ENCODE results near the gene CAMKK2. TPM values are rescaled to one million over a fixed set of nuclear protein-coding genes. Genes with fewer than 3 reads are reported as not detected.

CAMKK2 gene
- total and polyA plus RNA-seq, 4 donors = 10.5 to 26.0 (median 20.5) TPM

DNA sequence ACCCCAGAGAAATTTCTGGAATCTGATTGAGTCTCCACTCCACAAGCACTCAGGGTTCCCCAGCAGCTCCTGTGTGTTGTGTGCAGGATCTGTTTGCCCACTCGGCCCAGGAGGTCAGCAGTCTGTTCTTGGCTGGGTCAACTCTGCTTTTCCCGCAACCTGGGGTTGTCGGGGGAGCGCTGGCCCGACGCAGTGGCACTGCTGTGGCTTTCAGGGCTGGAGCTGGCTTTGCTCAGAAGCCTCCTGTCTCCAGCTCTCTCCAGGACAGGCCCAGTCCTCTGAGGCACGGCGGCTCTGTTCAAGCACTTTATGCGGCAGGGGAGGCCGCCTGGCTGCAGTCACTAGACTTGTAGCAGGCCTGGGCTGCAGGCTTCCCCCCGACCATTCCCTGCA, 62.9 kb downstream of the CAMKK2 start:
- no peak overlapping the region for H3K27ac ChIP-seq (ENCODE audit: low read depth in 1 of 2, low read length in 2 of 2)
- no peak overlapping the region for H3K4me3 ChIP-seq (ENCODE audit: low read depth in 1 of 3, low read length in 3 of 3)
- H3K36me3 ChIP-seq (ENCODE audit: control insufficient read depth in 4 of 4, insufficient read depth in 3 of 4, low read depth in 1 of 4, low read length in 3 of 4) = peaks cover 0 to 15% (median 9%) of the 10 kb centered on the region in 4 donors
- DNase-seq (ENCODE audit: low spot score) = no peak
- peaks cover 6 to 23% (median 11%) of the 10 kb centered on the region in 4 donors for H3K4me1 ChIP-seq (ENCODE audit: control insufficient read depth in 4 of 4, insufficient read depth in 4 of 4, low read length in 3 of 4)
- H3K27me3 ChIP-seq (ENCODE audit: control insufficient read depth in 4 of 4, insufficient read depth in 4 of 4, low read length in 3 of 4) = no peaks in the 10 kb centered on the region
- H3K9me3 ChIP-seq (ENCODE audit: control insufficient read depth in 4 of 4, low read length in 3 of 4) = no peaks in the 10 kb centered on the region
- WGBS = 82% methylated on average over 11 of the region's 11 CpGs
- no peak for TF ChIP-seq SP1 (IDR thresholded peaks at IDR 0.05)
- TF ChIP-seq, protein P1, sequence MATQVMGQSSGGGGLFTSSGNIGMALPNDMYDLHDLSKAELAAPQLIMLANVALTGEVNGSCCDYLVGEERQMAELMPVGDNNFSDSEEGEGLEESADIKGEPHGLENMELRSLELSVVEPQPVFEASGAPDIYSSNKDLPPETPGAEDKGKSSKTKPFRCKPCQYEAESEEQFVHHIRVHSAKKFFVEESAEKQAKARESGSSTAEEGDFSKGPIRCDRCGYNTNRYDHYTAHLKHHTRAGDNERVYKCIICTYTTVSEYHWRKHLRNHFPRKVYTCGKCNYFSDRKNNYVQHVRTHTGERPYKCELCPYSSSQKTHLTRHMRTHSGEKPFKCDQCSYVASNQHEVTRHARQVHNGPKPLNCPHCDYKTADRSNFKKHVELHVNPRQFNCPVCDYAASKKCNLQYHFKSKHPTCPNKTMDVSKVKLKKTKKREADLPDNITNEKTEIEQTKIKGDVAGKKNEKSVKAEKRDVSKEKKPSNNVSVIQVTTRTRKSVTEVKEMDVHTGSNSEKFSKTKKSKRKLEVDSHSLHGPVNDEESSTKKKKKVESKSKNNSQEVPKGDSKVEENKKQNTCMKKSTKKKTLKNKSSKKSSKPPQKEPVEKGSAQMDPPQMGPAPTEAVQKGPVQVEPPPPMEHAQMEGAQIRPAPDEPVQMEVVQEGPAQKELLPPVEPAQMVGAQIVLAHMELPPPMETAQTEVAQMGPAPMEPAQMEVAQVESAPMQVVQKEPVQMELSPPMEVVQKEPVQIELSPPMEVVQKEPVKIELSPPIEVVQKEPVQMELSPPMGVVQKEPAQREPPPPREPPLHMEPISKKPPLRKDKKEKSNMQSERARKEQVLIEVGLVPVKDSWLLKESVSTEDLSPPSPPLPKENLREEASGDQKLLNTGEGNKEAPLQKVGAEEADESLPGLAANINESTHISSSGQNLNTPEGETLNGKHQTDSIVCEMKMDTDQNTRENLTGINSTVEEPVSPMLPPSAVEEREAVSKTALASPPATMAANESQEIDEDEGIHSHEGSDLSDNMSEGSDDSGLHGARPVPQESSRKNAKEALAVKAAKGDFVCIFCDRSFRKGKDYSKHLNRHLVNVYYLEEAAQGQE (IDR thresholded peaks at IDR 0.05) = no peak
- TF ChIP-seq, protein P2, sequence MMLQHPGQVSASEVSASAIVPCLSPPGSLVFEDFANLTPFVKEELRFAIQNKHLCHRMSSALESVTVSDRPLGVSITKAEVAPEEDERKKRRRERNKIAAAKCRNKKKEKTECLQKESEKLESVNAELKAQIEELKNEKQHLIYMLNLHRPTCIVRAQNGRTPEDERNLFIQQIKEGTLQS (IDR thresholded peaks at IDR 0.05) = no peak
- no peak for TF ChIP-seq TAF1 (conservative IDR thresholded peaks at IDR 0.05)
- TF ChIP-seq, protein P3, sequence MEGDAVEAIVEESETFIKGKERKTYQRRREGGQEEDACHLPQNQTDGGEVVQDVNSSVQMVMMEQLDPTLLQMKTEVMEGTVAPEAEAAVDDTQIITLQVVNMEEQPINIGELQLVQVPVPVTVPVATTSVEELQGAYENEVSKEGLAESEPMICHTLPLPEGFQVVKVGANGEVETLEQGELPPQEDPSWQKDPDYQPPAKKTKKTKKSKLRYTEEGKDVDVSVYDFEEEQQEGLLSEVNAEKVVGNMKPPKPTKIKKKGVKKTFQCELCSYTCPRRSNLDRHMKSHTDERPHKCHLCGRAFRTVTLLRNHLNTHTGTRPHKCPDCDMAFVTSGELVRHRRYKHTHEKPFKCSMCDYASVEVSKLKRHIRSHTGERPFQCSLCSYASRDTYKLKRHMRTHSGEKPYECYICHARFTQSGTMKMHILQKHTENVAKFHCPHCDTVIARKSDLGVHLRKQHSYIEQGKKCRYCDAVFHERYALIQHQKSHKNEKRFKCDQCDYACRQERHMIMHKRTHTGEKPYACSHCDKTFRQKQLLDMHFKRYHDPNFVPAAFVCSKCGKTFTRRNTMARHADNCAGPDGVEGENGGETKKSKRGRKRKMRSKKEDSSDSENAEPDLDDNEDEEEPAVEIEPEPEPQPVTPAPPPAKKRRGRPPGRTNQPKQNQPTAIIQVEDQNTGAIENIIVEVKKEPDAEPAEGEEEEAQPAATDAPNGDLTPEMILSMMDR (IDR thresholded peaks at IDR 0.05; ENCODE audit: low read depth, low read length, missing input control) = no peak
- TF ChIP-seq, protein P4, sequence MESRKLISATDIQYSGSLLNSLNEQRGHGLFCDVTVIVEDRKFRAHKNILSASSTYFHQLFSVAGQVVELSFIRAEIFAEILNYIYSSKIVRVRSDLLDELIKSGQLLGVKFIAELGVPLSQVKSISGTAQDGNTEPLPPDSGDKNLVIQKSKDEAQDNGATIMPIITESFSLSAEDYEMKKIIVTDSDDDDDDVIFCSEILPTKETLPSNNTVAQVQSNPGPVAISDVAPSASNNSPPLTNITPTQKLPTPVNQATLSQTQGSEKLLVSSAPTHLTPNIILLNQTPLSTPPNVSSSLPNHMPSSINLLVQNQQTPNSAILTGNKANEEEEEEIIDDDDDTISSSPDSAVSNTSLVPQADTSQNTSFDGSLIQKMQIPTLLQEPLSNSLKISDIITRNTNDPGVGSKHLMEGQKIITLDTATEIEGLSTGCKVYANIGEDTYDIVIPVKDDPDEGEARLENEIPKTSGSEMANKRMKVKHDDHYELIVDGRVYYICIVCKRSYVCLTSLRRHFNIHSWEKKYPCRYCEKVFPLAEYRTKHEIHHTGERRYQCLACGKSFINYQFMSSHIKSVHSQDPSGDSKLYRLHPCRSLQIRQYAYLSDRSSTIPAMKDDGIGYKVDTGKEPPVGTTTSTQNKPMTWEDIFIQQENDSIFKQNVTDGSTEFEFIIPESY (IDR thresholded peaks at IDR 0.05) = no peak
- TF ChIP-seq, protein P5, sequence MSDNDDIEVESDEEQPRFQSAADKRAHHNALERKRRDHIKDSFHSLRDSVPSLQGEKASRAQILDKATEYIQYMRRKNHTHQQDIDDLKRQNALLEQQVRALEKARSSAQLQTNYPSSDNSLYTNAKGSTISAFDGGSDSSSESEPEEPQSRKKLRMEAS (IDR thresholded peaks at IDR 0.05) = no peak
- no peak for TF ChIP-seq YY1 (IDR thresholded peaks at IDR 0.05)
- no peak for TF ChIP-seq FOXA2 (IDR thresholded peaks at IDR 0.05)
- no peak for TF ChIP-seq JUND (IDR thresholded peaks at IDR 0.05)
- H3K9ac ChIP-seq (ENCODE audit: low read depth in 1 of 2, low read length in 2 of 2) = no peak overlapping the region

DNA sequence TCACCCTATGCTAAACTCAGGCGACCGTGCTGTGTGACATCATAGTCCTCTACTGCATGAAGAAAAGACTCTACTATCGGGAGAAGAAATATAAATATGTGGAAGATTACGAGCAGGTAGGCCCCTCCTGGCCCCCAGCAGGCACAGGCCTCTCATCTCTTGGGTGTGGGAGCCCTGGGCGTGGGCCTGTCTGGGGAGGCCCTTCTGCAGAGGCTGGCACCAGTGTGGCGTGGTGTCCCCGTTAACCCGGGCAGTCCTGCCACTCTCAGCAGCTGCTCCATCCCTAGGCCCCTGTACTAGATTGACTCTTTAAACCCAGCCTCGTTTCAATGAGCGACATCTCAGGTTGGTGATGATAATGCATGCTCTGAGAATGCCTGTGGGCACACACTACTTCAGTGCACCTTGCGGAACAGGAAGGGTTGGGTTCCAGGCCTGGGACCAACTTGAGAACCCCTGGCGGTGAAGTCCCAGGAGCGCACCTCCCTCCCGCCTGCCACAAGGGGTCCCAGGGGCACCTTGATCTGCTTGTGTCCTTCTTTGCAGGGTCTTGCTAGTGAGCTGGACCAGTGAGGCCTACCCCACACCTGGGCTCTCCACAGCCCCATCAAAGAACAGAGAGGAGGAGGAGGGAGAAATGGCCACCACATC, 63.4 kb downstream of the CAMKK2 start:
- no peaks in the 10 kb centered on the region for H3K27me3 ChIP-seq (ENCODE audit: control insufficient read depth in 4 of 4, insufficient read depth in 4 of 4, low read length in 3 of 4)
- WGBS = 95% methylated on average over 14 of the region's 14 CpGs
- TF ChIP-seq, protein P5 (IDR thresholded peaks at IDR 0.05) = no peak
- TF ChIP-seq, protein P1 (IDR thresholded peaks at IDR 0.05) = no peak
- TF ChIP-seq JUND (IDR thresholded peaks at IDR 0.05) (no peak), HNF4G (IDR thresholded peaks at IDR 0.05) (no peak), YY1 (IDR thresholded peaks at IDR 0.05) (no peak), RAD21 (IDR thresholded peaks at IDR 0.05) (no peak)
- TF ChIP-seq, protein P3 (IDR thresholded peaks at IDR 0.05; ENCODE audit: low read depth, low read length, missing input control) = no peak
- TF ChIP-seq, protein P4 (IDR thresholded peaks at IDR 0.05) = no peak

More for the DNA sequence above, 63.4 kb downstream of the CAMKK2 start:
- H3K27ac ChIP-seq (ENCODE audit: low read depth in 1 of 2, low read length in 2 of 2) = no peak overlapping the region
- H3K9ac ChIP-seq (ENCODE audit: low read depth in 1 of 2, low read length in 2 of 2) = no peak overlapping the region
- no peak for DNase-seq (ENCODE audit: low spot score)
- H3K36me3 ChIP-seq (ENCODE audit: control insufficient read depth in 4 of 4, insufficient read depth in 3 of 4, low read depth in 1 of 4, low read length in 3 of 4) = peaks cover 0 to 15% (median 10%) of the 10 kb centered on the region in 4 donors
- H3K4me1 ChIP-seq (ENCODE audit: control insufficient read depth in 4 of 4, insufficient read depth in 4 of 4, low read length in 3 of 4) = peaks cover 5 to 24% (median 9%) of the 10 kb centered on the region in 4 donors
- no peak overlapping the region for H3K4me3 ChIP-seq (ENCODE audit: low read depth in 1 of 3, low read length in 3 of 3)
- H3K9me3 ChIP-seq (ENCODE audit: control insufficient read depth in 4 of 4, low read length in 3 of 4) = no peaks in the 10 kb centered on the region

All from liver (tissue), 9 donors.